Epithelial cell of prostate (primary cell): ENCODE results near the gene ARRDC3.
"Not testable (repeated sequence)": the region's sequence is repeated elsewhere in the genome, so short reads cannot be mapped to it uniquely, and the experiment has no call there.

Source experiments
- DNase-seq: peaks from one replicate; pipeline ENCODE4 v3.0.0-alpha.2; 2011; ENCODE audit warnings: low read depth, low spot score
- H3K27ac ChIP-seq: fragments of 450-650 bp; 2 replicates; pipeline ENCODE4 v1.5.1; 2017; ENCODE audit warnings: mild to moderate bottlenecking

The ARRDC3 gene, protein sequence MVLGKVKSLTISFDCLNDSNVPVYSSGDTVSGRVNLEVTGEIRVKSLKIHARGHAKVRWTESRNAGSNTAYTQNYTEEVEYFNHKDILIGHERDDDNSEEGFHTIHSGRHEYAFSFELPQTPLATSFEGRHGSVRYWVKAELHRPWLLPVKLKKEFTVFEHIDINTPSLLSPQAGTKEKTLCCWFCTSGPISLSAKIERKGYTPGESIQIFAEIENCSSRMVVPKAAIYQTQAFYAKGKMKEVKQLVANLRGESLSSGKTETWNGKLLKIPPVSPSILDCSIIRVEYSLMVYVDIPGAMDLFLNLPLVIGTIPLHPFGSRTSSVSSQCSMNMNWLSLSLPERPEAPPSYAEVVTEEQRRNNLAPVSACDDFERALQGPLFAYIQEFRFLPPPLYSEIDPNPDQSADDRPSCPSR

DNA sequence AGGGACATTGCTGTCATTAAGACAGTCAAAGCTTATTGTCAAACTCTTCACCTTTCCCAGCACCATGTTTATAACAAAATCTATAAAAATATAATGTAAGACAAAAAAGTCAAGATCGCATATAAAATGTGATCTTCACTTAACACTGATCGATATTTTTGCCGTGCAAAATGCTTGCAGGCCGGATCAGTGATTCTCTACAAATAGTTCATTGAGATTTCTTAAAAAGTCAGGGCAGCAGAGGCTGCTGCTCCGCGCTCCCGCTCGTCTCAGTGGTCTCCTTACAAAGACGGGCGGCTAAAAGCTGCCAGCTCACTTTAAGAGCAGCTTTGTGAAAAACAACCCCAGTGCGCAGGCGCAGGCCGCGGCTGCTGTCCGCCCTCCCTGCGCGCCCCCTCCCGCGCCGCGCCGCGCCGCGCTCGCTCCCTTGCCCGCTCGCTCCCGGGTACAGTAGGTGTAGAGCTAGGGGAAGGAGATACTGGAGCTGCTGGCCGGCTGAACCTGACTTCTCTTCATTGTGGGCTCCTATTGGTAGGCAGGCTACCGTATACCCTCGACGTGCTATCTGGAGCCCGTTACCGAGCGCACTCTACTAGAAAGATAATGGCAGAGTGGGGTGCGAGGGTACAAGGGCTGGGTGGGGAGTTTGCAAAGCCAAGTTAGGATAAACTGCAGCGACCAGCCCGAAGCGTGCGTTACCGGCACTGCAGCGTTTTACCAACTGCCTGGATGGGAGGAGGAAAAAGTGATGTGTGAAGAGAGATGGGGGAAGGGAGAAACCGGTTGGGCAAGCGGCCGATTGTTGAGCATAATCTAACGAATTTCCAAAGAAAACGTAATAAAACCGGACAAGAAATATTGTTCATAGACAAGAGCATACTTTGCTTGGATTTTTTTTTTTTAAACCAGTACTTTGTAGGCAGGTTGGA, at the start of gene ARRDC3:
ARRDC3 (minus strand) TSS at position 291 of the 929 bp plus-strand sequence; CDS start at position 66, 225 bp downstream.
- H3K27ac ChIP-seq, result peak within 1 kb of the TSS; percentile 99
- DNase-seq, result peak; percentile 71

DNA sequence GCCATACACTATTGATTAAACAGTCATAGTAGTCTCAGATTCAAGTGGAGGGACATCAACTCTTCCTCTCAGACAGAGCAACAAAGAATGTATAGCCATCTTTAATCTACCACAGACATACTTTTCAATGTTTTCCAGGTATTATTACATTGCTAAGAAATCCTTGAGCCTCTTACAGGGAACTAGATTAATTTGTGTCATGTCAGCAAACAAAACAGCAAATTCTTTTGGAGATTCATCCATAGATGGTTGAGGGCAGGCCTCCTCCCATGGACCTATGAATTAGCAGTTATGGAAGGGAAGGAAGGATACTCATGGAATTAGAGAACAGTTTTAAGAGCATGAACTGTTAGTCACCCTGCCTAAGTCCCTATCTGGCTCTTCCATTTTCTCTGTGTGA, 47.8 kb upstream of the ARRDC3 start:
- no peak for DNase-seq
- H3K27ac ChIP-seq, result no peak overlapping the region

DNA sequence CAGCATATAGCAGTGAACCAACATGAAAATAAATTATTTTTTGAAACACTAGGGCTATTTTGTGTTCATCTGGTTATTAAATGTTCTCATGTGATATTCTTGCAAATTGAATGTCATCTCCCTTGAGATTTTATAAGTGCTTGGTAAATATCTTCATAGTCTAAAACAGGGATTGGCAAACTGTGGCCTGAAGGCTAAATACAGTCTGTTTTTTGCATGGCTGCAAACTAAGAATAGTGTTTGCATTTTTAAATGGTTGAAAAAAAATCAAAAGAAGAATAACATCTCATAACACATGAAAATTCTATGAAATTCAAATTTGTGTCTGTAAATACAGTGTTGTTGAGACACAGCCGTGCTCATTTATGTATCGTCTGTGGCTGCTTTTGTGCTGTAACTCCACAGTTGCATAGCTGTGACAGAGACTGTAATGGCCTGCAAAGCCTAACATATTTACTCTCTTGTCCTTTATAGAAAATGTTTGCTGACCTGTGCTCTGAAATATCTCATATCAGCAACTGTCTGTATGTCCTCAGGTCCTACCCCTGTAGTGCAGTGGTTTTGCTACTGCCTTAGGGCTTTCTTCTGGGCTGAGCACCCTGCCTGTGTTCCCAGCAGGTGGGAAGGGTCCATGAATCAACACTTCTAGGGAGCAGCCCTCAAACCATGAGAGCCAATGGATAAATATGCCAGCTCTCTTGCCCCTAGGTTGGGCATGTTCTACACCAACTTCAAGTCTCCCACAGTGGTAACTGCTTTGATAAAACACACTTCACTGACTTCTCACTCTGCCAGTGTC, 41.7 kb upstream of the ARRDC3 start:
- H3K27ac ChIP-seq, result no peak overlapping the region
- no peak for DNase-seq

DNA sequence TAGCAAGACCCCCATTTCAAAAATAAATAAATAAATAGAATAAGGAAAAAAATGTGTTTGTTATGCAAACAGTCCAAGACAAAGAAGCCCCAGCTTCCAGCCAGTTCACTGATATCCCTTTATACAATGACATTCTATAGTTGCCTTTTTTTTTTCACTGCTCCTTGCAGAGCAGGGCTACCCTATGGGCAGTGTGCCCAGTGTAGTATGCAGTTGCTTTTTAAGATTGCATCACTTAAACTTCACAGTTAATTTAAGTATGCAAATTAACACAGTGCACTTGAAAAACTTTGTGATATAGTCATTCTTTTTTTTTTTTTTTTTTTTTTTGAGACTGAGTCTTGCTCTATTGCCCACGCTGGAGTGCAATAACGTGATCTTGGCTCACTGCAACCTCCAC, 40.8 kb upstream of the ARRDC3 start:
- no peak overlapping the region for H3K27ac ChIP-seq
- DNase-seq, result no peak

DNA sequence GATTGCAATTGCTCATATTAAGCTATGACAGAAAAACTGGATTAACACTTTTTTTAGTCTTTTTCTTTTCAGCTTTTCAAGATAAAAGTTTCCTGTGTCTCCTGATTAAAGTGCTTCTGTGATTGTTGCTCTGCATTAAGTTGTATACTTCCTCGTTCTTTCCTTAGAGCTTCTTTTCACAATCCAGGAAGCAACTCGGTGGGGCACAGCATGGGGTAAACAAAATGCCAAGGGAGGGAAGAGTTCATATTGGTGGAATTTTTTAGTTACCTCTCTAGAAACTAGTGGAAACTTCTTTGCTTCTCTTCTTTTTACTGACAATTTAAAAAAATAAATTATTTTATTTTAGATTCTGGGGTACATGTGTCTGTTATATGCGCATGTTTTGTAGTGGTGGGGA, 37.8 kb upstream of the ARRDC3 start:
- H3K27ac ChIP-seq, result no peak overlapping the region
- no peak for DNase-seq

DNA sequence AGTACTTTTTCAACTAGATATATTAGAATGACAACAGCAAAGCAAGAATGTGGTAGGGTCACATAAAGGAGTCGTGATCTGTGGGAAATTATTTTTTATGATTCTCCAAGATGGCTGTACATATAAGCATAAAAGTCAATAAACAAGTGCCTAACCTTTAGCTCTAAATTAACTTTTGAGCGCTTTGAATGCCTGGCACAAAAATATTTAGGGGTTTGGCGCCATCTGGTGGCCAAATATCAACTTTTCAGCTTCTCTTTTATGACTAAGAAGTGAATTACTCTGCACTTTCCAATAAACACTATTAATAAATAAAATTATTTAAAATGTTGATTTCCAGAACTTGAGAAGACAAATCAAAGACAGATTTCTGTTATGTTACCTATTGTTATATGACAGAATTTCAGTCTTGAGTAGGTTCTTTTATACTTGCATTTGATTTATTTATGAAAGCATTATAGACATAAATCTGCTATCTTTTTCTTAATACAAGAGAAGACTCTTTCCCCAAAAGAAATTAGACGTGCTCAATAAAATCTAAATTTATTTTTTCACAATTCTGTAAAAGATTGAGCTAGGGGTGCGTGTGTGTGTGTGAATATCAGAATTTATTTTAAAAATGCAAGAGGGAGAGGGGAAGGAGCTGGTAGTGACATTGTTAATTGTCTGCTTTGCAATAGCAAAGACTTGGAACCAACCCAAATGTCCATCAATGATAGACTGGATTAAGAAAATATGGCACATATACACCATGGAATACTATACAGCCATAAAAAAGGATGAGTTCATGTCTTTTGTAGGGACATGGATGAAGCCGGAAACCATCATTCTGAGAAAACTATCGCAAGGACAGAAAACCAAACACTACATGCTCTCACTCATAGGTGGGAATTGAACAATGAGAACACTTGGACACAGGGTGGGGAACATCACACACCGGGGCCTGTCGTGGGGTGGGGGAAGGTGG, 36.7 kb upstream of the ARRDC3 start:
- no peak for DNase-seq
- no peak overlapping the region for H3K27ac ChIP-seq

DNA sequence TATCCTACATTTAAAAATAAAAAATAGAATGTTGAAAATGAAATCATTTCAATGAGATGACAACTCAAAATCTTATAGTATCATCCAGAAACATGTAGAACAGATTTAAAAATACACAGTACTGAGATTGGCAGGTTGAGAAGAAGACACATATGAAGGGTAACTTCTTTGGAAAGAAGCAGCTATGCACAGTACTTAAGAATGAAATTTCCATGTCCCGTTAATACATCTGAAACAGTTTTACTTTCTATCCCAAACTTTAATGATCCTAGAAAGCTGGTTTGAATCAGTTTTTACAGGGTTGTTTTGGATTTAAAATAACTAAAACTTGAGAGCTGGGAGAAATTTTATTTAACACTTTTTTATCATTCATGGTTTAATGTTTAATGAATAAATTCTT, 36.0 kb upstream of the ARRDC3 start:
- DNase-seq, result no peak
- H3K27ac ChIP-seq, result no peak overlapping the region

DNA sequence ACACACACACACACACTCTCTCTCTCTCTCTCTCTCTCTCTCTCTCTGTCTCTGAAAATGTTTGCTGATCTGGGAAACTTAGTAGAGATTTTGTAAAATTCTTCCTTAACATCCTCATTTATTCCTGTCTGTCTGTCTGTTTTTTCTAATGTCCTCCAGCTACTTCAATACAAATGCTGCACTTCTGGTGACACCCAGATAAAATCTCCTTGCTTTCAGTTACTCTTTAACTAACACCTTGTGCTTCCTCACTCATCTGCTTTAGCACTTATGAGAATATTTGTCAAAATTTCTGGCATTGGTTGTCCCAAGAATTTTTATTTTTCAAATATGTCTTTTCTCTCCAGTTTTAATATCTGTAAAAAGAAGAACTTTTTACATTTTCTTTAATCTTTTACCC, 35.0 kb upstream of the ARRDC3 start:
- DNase-seq, result no peak
- H3K27ac ChIP-seq, result no peak overlapping the region

DNA sequence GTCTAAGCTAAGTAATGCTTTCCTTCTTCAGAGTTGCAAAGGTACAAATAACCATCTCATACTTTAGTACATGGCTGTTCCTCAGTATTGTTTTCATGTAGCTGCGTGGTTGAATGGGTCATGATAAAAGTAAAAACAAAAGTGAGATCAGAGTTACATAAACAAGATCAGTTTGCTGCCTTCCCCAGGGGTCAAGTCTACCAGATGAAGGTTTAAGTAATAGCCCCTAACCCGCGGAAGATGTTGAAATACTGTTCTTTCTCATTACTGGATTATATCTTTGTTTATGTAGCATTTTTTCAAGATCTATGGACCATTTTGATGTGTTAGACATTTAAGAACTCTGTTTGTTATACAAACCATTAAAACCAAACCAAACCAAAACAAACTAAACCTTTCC, 34.1 kb upstream of the ARRDC3 start:
- no peak overlapping the region for H3K27ac ChIP-seq
- no peak for DNase-seq

DNA sequence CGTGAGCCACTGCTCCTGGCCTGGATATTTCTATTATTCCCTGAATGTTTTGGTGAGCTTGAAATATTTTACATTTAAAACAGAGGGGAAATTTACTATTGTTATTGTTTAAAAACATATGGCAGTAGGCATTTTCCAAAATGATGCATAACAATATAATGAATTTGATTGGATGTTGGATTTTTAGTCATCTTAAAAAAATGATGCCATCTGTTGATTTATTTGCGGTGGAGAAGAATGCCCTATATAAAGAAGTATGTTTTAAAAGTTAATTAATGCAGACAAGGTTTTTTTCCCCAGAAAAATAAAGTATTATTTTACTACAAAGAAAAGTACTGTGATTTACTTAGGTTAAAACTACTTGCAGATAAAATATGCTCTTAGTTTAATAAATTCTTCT, 33.4 kb upstream of the ARRDC3 start:
- no peak for DNase-seq
- H3K27ac ChIP-seq, result no peak overlapping the region

DNA sequence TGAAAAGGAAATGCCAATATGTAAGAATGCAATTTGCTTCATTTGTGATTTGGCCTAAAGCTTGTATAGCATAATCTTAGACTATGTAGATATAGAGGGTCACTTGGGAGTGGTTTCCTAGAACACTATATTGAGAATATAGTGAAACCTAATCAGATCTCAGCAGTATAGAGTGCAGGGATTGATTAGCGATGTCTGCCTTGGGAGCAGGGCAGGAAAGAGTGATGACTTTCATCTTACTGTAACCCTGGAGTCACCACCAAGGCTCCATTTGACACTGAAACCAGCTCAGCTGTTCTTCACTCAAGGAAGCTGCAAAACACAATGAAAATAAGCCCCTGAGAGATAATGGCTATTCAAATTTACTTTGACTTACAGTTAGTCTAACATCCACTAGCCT, 26.2 kb upstream of the ARRDC3 start:
- DNase-seq, result no peak
- H3K27ac ChIP-seq, result no peak overlapping the region

DNA sequence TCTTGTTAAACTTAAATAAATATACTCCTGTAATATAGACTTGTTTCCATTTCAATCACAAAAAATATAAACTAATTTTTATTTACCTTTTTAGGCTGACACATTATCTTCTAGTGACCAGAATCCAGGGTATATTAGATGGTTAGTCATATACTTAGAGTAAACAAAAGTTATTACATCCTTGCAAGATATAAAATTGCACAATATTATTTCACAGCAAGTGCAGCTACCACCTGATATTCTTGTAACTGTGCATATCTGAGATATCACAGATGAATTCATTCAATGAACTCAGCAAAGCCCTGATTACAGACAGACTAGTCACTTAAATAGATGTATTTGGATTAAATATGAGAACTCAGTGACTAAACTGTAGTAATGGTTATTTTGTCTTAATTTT, 25.6 kb upstream of the ARRDC3 start:
- no peak for DNase-seq

DNA sequence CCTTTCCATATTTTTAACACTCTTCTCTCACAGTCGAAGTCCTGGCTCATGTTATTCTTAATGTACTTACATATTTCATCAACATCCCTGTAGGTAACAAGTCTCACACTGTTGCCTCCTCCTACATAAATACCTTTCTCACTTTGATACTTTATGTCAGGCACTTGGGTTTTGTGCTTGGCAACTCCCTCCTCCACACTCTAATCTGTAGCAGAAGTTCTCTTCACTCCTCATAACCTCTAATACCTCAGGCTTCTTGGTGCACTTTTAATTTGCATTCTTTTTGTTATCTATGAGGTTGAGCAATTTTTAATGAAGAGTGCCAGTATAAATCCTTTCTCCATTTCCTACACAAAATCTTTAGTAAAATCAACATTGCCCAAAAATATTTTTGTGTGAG, 24.1 kb upstream of the ARRDC3 start:
- no peak overlapping the region for H3K27ac ChIP-seq
- no peak for DNase-seq

More for the DNA sequence above, 25.6 kb upstream of the ARRDC3 start:
- no peak overlapping the region for H3K27ac ChIP-seq

DNA sequence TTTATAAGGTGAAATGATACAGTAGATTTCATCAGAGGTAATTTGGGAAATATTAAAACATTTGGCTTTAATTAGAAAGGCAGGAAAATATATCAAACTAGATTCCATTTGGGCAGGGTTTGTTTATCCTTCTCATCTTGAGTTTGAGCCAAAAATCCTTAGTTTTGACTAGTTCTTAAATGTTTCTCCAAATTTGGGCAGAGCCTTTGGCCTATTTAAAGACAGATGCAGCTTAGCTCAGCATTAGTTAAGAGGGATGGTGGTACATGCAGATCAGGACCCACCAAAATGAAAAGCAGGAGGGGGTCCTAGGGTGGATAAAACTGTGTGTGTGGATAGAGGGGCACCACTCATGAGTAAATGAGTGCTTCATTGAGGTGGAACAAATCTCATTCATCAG, 20.3 kb upstream of the ARRDC3 start:
- DNase-seq, result no peak

DNA sequence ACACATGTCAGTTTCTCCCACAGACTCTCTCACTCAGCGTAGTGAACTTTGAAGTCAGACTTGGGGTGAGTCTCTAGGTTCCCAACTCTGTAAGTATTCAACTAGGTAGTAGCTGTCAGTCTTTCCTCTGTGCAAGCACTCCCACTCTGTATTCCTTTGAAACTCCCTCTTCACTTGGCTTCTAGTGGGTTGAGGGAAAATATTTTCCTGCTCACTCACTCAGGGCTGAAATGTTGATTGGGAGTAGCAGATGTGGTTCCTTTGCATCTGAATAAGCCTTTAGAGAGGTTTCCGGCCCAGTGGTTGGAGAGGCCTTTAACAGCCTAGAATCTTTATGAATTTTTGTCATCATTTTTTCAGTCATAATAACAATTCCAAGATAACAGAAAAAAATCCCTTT, 18.1 kb upstream of the ARRDC3 start:
- no peak overlapping the region for H3K27ac ChIP-seq
- no peak for DNase-seq

More for the DNA sequence above, 20.3 kb upstream of the ARRDC3 start:
- H3K27ac ChIP-seq, result no peak overlapping the region

DNA sequence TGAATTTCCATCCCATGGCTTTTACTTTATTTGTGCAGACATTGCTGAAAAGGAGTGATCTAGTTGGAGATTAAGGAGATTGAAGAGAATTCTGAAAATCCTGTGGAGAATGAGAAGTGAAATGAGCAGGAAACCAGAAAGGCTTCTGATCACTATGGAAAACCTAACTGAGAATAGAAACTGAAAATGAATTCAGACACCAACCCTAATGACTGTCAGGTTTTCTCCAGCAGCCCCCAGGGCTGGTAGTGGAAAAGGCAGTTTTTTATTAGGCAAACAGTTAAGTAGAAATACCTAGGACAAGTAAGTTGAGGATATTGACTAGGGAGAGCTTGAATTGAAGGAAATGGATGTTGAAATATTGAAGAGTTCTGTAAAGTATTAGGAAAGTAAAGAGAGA, 14.7 kb upstream of the ARRDC3 start:
- no peak overlapping the region for H3K27ac ChIP-seq
- DNase-seq, result no peak

DNA sequence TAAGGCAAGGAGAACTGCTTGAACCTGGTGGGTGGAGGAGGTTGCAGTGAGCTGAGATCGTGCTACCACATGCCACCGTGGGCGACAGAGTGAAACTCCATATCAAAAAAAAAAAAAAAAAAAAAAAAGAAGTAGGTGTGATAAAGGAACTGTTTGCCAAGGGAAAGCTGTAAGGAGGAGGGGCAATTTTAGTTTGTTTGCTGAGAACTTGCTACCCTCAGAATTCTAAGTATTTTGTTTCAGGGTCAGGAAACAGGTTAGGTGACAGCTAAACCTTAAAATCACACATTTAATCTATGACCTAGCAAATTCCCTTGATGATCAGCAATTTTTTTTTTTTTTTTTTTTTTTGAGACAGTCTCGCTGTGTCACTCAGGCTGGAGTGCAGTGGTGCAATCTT, 7.2 kb upstream of the ARRDC3 start:
- no peak for DNase-seq

DNA sequence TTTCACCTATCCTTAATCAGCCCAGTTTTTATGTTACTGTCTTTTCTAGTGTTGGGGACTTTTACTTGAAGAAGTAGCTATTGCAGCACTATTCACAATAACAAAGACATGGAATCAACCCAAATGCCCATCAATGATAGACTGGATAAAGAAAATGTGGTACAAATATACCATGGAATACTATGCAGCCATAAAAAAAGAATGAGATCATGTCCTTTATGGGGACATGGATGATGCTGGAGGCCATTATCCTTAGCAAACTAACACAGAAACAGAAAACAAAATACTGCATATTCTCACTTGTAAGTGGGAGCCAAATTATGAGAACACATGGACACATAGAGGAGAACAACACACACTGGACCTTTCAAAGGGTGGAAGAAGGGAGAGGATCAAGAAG, 6.4 kb upstream of the ARRDC3 start:
- H3K27ac ChIP-seq, DNase-seq: not testable (repeated sequence)

More for the DNA sequence above, 7.2 kb upstream of the ARRDC3 start:
- H3K27ac ChIP-seq, result no peak overlapping the region

DNA sequence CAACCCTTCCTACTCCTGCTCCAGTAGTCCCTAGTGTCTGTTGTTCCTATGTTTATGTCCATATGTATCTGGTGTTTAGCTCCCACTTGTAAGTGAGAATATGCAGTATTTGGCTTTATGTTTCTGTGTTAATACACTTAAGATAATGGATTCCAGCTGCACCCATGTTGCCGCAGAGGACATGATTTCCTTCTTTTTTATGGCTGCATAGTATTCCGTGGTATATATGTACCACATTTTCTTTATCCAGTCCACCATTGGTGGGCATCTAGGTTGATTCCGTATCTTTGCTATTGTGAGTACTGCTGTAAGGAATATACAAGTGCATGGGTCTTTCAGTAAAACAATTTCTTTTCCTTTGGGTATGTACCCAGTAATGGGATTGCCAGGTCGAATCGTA, 5.2 kb upstream of the ARRDC3 start:
- DNase-seq, result no peak
- H3K27ac ChIP-seq, result no peak overlapping the region
